HG02642 (cell line): Measurements from ENCODE around the gene QRFP.
"Not testable (repeated sequence)": the region's sequence is repeated elsewhere in the genome, so short reads cannot be mapped to it uniquely, and the experiment has no call there.

Experiments used
- ATAC-seq: cut with Tn5 transposase; IDR thresholded peaks from one replicate; pipeline ENCODE4 v1.9.1; 2021; ENCODE audit warnings: mild to moderate bottlenecking; ENCODE audit not compliant: unreplicated experiment, poor library complexity

Gene QRFP

DNA sequence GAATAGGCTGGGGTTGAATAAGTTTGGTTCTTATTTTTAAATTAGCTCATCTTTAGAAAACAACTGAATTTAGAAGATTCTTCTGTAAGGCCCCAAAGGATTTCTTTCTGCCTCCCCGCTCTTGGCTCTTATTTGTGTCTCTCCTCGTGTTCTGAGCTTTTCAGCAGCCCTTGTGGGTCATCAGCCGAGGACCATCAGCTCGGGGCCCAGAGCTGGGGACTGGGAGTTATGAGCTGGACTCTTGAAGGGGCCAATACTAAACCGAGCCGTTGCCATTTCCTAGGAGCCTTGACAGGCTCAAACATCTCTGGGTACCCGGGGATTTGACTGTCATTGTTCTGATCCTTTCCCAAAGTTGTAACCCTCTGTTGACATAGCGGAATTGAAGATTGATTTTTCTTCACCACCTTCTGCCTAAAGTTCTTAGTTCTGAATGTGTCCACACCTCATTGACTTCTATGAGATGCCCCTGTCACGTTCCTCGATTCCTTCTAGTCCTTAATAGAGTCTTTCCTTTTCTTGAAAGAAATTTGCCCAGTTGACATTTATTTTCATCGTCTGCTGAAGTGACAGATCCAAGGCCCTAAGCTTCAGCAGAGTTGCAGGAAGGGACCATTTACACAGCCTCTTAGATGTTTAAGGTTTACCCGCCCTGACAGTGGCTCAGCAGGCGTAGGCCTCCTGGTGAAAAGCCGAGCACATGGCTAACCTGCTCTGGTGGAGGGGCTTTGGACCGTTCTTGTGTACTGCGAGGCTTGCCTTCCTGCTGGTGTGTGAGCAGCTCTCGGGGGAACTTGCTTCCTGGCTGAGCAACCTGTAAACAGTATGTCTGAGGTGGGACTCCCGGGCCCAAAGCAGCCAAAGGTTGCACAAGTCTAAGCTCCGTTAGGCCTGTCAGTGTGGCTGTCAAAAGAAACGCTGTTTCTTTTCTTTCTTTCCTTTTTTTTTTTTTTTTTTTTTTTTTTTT is 37.6 kb downstream of the QRFP start:
- no peak for ATAC-seq

DNA sequence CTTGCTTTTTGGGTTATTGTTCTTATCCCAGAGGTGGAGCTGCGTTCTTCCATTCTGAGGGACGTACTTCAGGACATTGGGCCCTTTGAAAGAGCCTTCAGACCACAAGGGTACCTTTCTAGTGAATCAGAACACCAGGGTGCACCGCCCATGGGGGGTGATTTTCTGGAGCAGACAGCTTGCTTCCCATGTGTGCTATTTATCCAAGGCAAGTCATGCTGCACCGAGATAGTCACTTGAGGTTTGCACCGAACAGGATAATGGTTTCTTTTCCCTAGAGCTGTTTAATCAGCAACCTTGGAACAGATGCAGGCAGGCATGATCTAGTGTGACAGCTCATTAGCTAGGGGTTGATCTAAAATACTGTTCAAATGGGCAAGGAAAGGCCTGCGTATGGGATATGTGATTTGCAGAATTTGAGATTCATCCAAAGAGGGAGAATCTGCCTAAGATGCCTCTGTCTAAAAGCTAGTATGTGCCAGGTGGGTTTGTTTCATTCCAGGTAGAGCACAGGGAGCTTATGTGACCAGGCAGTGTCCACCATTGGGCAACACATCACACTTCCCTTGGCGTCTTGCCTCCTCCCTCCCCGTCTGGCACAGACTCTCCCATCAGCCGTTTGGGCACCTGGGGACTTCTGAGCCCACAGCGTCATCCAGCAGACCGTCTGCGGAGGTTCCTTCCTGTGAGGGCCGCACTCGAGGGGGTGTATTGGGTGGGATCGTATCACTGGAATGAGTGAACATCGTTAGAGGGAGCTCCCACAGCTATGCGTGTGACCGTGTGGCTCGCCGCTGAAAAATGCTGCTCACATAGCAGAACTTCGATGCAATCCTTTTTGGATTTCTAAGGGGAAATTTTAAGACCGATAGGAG is 38.5 kb downstream of the QRFP start:
- no peak for ATAC-seq

DNA sequence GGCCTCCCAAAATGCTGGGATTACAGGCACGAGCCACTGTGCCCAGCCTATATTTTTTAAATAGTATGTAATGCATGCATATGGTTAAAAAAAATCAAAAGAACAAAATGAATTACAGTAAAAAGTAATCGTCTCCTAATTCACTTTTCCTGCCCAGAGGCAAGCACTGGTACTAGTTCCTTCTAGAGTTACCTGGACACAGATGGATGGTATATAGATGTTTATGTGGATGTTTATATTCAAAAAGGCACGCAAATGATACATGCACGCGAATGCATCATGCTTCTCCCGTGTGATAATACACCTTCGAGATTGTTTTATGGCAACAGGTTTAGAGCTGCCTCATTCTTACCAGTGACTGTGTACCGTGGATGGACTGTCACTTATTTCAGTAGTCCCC is 40.1 kb downstream of the QRFP start:
- no peak for ATAC-seq

DNA sequence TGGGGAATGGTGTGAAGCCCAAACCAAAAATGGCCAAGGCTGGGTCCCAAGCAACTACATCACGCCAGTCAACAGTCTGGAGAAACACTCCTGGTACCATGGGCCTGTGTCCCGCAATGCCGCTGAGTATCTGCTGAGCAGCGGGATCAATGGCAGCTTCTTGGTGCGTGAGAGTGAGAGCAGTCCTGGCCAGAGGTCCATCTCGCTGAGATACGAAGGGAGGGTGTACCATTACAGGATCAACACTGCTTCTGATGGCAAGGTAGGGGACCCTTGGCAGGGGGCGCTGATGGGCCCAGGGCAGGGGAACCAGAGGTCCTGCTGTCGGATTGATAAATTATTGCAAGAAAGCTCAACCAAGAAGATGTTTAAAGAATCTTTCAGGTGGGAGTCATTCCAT is 41.8 kb downstream of the QRFP start:
- no peak for ATAC-seq

DNA sequence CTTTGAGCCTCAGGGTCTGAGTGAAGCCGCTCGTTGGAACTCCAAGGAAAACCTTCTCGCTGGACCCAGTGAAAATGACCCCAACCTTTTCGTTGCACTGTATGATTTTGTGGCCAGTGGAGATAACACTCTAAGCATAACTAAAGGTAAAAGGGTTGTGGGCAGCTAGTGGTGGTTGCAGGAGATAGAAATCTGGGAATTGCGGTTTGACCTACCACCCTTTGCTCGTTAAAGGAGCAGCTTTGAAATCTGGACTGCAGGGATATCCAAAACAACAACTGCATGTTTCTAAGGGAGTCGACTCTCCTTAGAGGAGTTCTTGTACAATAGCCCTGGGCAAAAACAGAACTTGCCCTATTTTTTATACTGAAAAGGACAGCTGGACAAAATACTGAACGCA is 42.5 kb downstream of the QRFP start:
- ATAC-seq, result no peak

DNA sequence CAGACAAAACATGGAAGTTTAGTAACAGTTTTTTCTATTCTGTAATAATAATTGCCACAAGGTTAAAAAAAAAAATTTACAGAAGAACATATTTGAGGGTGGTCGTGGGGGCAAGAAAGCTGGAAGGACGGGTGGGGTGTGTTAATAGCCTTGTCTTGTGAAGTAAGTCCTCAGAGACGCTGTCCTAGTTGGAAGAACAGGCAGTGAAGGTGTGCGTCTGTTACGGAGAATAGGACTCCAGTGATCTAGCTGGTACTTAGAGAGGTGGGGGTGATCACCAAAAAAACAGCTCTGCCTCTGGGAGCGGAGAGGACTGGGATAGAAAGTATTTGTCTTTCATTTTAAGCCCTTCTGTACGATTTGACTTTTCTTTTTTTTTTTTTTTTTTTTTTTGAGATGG is 43.8 kb downstream of the QRFP start:
- no peak for ATAC-seq

DNA sequence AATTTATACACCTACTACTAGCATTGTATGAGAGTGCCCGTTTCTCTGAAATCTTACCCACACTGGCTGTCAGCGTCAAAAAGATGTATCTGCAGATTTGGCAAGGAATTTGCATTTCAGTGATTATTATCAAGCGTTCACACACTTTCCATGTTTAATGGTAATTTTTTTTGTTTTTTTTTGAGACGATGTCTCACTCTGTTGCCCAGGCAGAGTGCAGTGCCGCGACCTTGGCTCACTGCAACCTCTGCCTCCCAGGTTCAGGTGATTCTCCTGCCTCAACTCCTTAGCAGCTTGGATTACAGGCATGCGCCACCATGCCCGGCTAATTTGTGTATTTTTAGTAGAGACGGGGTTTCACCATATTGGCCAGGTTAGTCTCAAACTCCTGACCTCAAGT is 47.3 kb downstream of the QRFP start:
- ATAC-seq, result no peak

DNA sequence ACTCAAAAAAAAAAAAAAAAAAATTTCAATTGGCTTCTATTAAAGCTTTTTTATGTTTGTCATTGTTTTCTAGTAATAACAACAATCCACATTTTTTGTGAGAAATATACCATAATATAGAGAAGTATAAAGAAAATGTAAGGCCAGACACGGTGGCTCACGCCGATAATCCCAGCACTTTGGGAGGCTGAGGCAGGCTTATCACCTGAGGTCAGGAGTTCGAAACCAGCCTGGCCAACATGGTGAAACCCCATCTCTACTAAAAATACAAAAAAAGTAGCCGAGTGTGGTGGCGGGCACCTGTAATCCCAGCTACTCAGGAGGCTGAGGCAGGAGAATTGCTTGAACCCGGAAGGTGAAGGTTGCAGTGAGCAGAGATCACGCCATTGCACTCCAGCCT is 48.1 kb downstream of the QRFP start:
- not testable (repeated sequence) for ATAC-seq

DNA sequence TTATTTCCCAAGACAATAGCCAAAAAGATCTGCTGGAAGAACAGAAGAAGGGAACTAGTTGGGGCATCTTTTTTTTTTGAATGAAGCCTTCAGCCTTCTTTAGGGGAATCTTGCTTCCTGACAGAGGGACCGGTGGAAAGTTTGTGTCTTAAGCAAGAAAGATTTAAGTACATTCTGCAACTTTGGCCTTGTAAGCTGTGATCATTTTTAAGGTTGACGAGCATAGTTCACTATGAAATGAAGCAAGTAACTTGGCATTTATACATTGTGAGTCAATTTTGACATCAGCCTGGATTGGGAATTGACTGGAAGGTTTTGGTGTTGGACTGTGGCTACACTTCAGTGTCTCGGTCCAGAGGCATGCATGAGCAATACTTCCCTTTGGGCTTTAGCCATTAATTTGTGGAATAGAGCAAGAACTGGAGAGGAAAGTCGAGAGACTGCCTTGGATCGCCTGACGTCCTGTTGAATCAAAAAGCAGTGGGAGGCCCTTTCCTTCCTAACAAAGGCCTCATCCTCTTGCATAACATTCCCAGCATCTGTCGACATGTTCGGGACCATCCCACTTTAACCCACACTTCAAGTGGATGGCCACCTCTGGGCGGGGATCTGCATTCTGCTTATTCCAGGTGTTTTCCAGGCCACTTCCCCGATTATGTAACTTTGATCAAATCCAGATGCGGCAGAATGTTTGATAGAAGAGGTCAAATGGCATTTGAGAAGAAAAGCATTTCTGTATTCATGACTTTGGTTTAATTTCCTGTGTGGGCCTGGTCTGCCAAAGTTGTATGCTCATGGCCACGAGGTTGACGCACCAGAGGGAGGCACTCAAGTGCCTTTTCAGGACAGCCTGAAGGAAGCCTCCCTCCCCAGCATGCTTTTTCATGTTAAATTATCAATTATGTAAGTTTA is 49.0 kb downstream of the QRFP start:
- ATAC-seq, result no peak

DNA sequence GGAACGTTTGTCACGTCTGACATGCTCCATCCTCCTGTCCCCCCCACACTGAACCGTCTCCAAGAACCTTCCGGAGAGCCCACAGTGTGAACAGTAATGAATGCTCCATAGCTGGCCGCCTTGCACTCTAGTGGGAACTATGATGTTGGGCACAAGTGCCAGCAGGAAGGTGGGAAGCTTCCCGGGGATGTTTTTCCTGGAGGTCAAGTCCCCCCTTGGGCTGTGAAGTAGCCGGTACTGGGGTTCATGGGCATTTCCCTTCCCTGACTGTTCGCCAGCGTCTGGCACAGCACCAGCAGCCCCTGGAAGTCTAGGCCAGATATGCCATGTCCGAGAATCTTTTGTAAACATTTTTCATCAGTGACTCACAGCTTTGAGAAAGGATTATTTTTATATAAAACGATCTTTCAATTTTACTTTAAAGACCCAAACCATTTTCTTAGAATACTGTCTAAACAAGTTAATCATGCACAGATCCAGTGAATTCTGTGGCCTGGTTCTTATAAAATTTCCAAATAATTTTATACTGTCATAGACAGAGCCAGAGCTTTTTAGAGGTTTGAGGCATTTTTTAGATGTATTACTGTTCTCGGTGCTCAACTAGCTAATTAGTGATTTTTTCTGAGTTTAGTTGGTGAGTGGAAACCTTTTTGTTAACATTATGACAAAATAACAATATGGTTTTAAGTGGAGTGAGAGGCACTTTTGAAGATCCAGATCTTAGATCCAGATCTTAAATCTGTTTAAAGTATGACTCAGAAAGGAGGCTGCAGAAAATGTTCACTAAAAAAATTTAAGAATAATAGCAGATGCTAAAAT is 49.9 kb downstream of the QRFP start:
- ATAC-seq, result no peak

DNA sequence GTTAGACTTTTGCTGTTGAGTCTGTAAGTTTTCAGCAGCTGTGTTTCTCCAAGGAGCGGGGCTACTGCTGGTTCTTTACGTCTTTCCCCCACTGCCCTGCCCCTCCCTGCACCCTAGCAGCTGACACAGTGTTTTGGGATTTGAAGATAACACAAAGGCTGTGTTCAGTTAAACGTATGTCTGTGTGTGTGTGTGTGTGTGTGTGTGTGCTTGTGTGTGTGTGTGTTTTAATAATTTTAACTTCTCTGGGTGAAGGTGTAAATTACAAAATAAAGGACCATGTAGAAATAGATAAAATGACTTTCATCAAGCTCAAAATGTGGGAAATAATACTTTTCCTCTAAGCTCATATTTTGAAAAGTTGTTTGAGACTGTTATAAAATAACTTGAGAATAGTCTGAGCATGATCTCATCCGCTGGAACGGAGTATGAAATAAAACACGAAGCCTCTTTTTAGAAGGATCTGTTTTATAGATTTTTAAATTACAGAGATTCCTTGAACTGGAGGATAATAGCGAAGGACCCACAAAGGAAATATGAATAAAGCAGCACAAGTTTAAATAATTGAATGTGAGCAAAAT is 50.6 kb downstream of the QRFP start:
- no peak for ATAC-seq

DNA sequence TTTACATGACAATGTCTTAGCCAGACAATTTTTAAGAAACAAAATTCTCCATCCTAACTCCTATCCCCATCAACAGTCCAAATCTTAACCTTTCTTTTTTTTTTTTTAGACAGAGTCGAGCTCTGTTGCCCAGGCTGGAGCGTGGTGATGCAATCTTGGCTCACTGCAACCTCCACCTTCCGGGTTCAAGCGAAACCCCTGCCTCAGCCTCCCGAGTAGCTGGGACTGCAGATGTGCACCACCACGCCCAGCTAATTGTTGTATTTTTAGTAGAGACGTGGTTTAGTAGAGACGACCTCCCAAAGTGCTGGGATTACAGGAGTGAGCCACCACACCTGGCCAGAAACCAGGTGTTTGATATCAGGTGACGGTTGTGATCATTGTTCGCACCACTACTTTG is 51.4 kb downstream of the QRFP start:
- no peak for ATAC-seq

DNA sequence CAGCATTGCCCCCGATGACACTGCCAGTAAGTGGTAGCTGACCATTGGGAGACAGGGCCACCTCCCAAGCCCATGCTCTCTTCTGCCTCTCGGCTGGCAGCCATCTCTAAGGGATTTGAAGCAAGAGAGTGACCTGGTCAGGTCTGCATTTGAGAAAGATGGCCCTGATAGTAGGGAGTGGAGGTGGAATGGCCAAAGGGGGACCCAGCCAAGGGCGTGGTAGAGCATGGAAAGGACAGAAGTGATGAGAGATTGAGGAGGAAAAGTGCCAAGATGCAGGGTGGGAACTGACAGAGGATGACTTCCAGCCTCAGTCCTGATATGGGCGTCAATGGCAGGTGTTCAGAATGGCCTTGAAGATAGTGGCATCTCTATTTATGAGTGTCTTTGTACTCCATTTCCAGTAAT is 52.6 kb downstream of the QRFP start:
- ATAC-seq, result no peak

DNA sequence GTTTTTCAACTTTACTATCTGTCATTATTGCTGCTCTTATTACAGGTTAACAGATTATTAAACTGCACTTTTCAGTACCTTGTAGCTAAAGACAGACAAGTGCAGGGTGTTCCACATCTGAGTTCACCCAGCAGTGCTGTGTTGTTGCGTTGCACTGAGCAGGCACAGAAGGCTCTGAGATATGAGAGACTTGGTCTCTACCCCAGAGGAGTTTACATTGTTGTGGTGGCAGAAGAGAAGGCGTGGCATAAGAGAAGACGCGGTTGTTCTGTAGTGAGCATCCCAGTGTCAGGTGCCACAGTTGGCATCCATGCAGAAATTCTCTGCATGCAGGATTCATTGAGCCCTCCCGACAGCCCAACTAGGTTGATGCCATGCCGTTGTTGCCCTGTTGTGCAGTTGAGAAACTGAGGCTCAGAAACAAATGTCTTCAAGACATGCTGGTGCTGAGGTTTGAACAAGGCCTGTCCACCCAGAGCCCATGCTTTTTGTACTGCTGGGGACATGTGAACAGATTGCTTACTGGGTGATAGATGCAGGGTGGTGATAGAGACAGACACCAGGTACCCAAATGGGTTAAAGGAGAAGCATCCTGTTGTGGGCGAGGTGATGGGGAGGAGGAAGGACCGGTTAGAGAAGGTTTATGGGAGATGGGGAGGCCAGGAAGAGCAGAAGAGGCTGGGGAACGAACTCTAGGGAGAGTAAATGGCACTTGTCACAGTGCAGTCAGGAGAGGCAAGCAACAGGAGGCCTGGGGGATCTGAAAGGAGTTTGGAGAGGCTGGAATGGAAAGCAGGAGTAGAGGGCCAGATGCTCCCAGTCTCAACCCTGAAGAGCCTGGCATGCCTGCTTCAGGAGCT is 53.3 kb downstream of the QRFP start:
- no peak for ATAC-seq
